Measurements from ENCODE around the gene LCN15. TPM values are rescaled to one million over a fixed set of nuclear protein-coding genes. Genes with fewer than 3 reads are reported as not detected.
A peak's percentile ranks its signal among the peaks of the same experiment; 100 is the strongest.
"Not testable (repeated sequence)": the region's sequence is repeated elsewhere in the genome, so short reads cannot be mapped to it uniquely, and the experiment has no call there.

LCN15 gene
- total and polyA plus RNA-seq, 4 donors, result 0.88 TPM; not detected in 3

- Histone ChIP-seq H3K9me3 (ENCODE audit: control insufficient read depth, low read length) (no peaks in the 10 kb centered on the region), H3K27ac (ENCODE audit: low read depth in 1 of 2, low read length in 2 of 2) (no peak overlapping the region), H3K4me1 (ENCODE audit: control insufficient read depth in 1 of 2, insufficient read depth in 2 of 2, low read length in 2 of 2) (no peaks in the 10 kb centered on the region), H3K36me3 (ENCODE audit: control insufficient read depth in 1 of 2, insufficient read depth in 2 of 2, low read length in 1 of 2) (no peaks in the 10 kb centered on the region), H3K27me3 (ENCODE audit: control insufficient read depth in 1 of 2, insufficient read depth in 2 of 2, low read length in 1 of 2) (no peaks in the 10 kb centered on the region), H3K4me3 (ENCODE audit: low read length in 2 of 2) (no peak overlapping the region)
- WGBS, 2 donors, result 72 to 73% methylated on average over 8 of the region's 8 CpGs
- no peak for DNase-seq
- ATAC-seq (ENCODE audit: low FRiP score), result peak; percentile 16
- intact Hi-C loops (cut with DNase I), result no loop called here
These were observed 50.8 kb downstream of the LCN15 start for GRCh38 chr9:136713550-136713949.

GRCh38 chr9:136712690-136713544 lies 51.4 kb downstream of the LCN15 start:
- no peak overlapping the region for H3K4me3 ChIP-seq (ENCODE audit: low read length in 2 of 2)
- H3K9me3 ChIP-seq (ENCODE audit: control insufficient read depth, low read length), result no peaks in the 10 kb centered on the region
- intact Hi-C loops (cut with DNase I), result no loop called here
- no peak overlapping the region for H3K27ac ChIP-seq (ENCODE audit: low read depth in 1 of 2, low read length in 2 of 2)
- no peaks in the 10 kb centered on the region for H3K36me3 ChIP-seq (ENCODE audit: control insufficient read depth in 1 of 2, insufficient read depth in 2 of 2, low read length in 1 of 2)
- no peak for ATAC-seq (ENCODE audit: low FRiP score)
- DNase-seq, result peak in 1 of 2 donors; percentile 79
- no peaks in the 10 kb centered on the region for H3K4me1 ChIP-seq (ENCODE audit: control insufficient read depth in 1 of 2, insufficient read depth in 2 of 2, low read length in 2 of 2)
- no peaks in the 10 kb centered on the region for H3K27me3 ChIP-seq (ENCODE audit: control insufficient read depth in 1 of 2, insufficient read depth in 2 of 2, low read length in 1 of 2)
- 17 to 22% methylated on average over 48 to 56 of the region's 56 CpGs for WGBS, 2 donors

- intact Hi-C loops (cut with DNase I), result no loop called here
- H3K27ac ChIP-seq (ENCODE audit: low read depth in 1 of 2, low read length in 2 of 2), result no peak within 1 kb of the TSS
- DNase-seq, result no peak
These were observed 52.3 kb downstream of the LCN15 start, which contains the start of gene DIPK1B for GRCh38 chr9:136711751-136712689. Gene DIPK1B, plus strand, starts transcription at chr9:136712572. Its CDS starts 94 bp downstream, at chr9:136712666.

GRCh38 chr9:136711219-136711648 lies 53.1 kb downstream of the LCN15 start:
- ATAC-seq (ENCODE audit: low FRiP score); H3K9me3 ChIP-seq (ENCODE audit: control insufficient read depth, low read length); H3K4me3 ChIP-seq (ENCODE audit: low read length in 2 of 2); H3K4me1 ChIP-seq (ENCODE audit: control insufficient read depth in 1 of 2, insufficient read depth in 2 of 2, low read length in 2 of 2); H3K27ac ChIP-seq (ENCODE audit: low read depth in 1 of 2, low read length in 2 of 2); intact Hi-C loops (cut with DNase I); H3K36me3 ChIP-seq (ENCODE audit: control insufficient read depth in 1 of 2, insufficient read depth in 2 of 2, low read length in 1 of 2); H3K27me3 ChIP-seq (ENCODE audit: control insufficient read depth in 1 of 2, insufficient read depth in 2 of 2, low read length in 1 of 2); DNase-seq: not testable (repeated sequence)
- 14 to 19% methylated on average over 4 of the region's 4 CpGs for WGBS, 2 donors

More at GRCh38 chr9:136711751-136712689, 52.3 kb downstream of the LCN15 start, which contains the start of gene DIPK1B:
- peak; percentile 3 for ATAC-seq (ENCODE audit: low FRiP score)
- Histone ChIP-seq H3K36me3 (ENCODE audit: control insufficient read depth in 1 of 2, insufficient read depth in 2 of 2, low read length in 1 of 2) (no peaks in the 10 kb centered on the region), H3K4me3 (ENCODE audit: low read length in 2 of 2) (no peak within 1 kb of the TSS), H3K4me1 (ENCODE audit: control insufficient read depth in 1 of 2, insufficient read depth in 2 of 2, low read length in 2 of 2) (no peaks in the 10 kb centered on the region), H3K27me3 (ENCODE audit: control insufficient read depth in 1 of 2, insufficient read depth in 2 of 2, low read length in 1 of 2) (no peaks in the 10 kb centered on the region), H3K9me3 (ENCODE audit: control insufficient read depth, low read length) (no peaks in the 10 kb centered on the region)
- 2% methylated on average over 69 to 119 of the region's 119 CpGs for WGBS, 2 donors

GRCh38 chr9:136710543-136710942 lies 53.8 kb downstream of the LCN15 start:
- ATAC-seq (ENCODE audit: low FRiP score), result no peak

More at GRCh38 chr9:136710543-136710942, 53.8 kb downstream of the LCN15 start:
- Histone ChIP-seq H3K27ac (ENCODE audit: low read depth in 1 of 2, low read length in 2 of 2) (no peak overlapping the region), H3K4me1 (ENCODE audit: control insufficient read depth in 1 of 2, insufficient read depth in 2 of 2, low read length in 2 of 2) (no peaks in the 10 kb centered on the region), H3K27me3 (ENCODE audit: control insufficient read depth in 1 of 2, insufficient read depth in 2 of 2, low read length in 1 of 2) (no peaks in the 10 kb centered on the region), H3K36me3 (ENCODE audit: control insufficient read depth in 1 of 2, insufficient read depth in 2 of 2, low read length in 1 of 2) (no peaks in the 10 kb centered on the region), H3K4me3 (ENCODE audit: low read length in 2 of 2) (no peak overlapping the region), H3K9me3 (ENCODE audit: control insufficient read depth, low read length) (no peaks in the 10 kb centered on the region)
- intact Hi-C loops (cut with DNase I), result no loop called here
- 80 to 84% methylated on average over 7 of the region's 7 CpGs for WGBS, 2 donors
- DNase-seq, result no peak

Small RNA genes within 50 kb of the gene (microRNA-seq; reads per million reads assigned to microRNA genes)
- 0 to 3.0 reads per million in 2 donors for gene MIR6722

Other genes starting within 250 kb of the LCN15 start
- gene NOTCH1, start 218.5 kb downstream of the LCN15 start, total RNA-seq, result 10 to 100 TPM; 47.4 to 81.6 TPM
- gene NOTCH1, start 218.5 kb downstream of the LCN15 start, polyA plus RNA-seq, result 1 to 10 TPM; 3.1 to 8.5 TPM
- 100 to 1,000 TPM in 1 of 2 donors, 10 to 100 TPM in 1; 78.6 to 308 TPM for gene EGFL7, start 101.6 kb downstream of the LCN15 start, total RNA-seq
- 10 to 100 TPM; 13.1 to 32.0 TPM for gene EGFL7, start 101.6 kb downstream of the LCN15 start, polyA plus RNA-seq
- gene AGPAT2, start 77.1 kb downstream of the LCN15 start, total RNA-seq, result 10 to 100 TPM; 26.9 to 31.5 TPM
- gene AGPAT2, start 77.1 kb downstream of the LCN15 start, polyA plus RNA-seq, result 10 to 100 TPM; 49.5 to 64.9 TPM
- gene DIPK1B, start 51.9 kb downstream of the LCN15 start, total RNA-seq, result 10 to 100 TPM in 1 of 2 donors, 1 to 10 TPM in 1; 7.3 to 13.6 TPM
- gene DIPK1B, start 51.9 kb downstream of the LCN15 start, polyA plus RNA-seq, result 1 to 10 TPM; 1.1 to 4.8 TPM
- 10 to 100 TPM; 11.4 to 13.4 TPM for gene LCN10, start 21.6 kb downstream of the LCN15 start, total RNA-seq
- gene LCN10, start 21.6 kb downstream of the LCN15 start, polyA plus RNA-seq, result 1 to 10 TPM in 1 of 2 donors, under 1 TPM in 1; 0.25 to 2.1 TPM
- gene LCN6, start 16.0 kb downstream of the LCN15 start, total RNA-seq, result 10 to 100 TPM; 17.4 to 24.2 TPM
- 1 to 10 TPM in 1 of 2 donors, not detected in 1; 2.5 TPM for gene LCN6, start 16.0 kb downstream of the LCN15 start, polyA plus RNA-seq
- not detected for gene LCN8, start 6.3 kb downstream of the LCN15 start, total RNA-seq
- gene LCN8, start 6.3 kb downstream of the LCN15 start, polyA plus RNA-seq, result under 1 TPM in 1 of 2 donors, not detected in 1; 0.10 TPM
- 10 to 100 TPM; 26.6 to 27.0 TPM for gene TMEM141, start 26.8 kb upstream of the LCN15 start, total RNA-seq
- 10 to 100 TPM; 57.0 to 95.8 TPM for gene TMEM141, start 26.8 kb upstream of the LCN15 start, polyA plus RNA-seq
- gene CCDC183, start 31.8 kb upstream of the LCN15 start, total RNA-seq, result under 1 TPM; 0.45 to 0.58 TPM
- under 1 TPM; 0.46 to 0.50 TPM for gene CCDC183, start 31.8 kb upstream of the LCN15 start, polyA plus RNA-seq
- gene RABL6, start 43.4 kb upstream of the LCN15 start, total RNA-seq, result 10 to 100 TPM; 47.2 to 52.0 TPM
- gene RABL6, start 43.4 kb upstream of the LCN15 start, polyA plus RNA-seq, result 10 to 100 TPM; 31.3 to 76.1 TPM
- gene AJM1, start 78.0 kb upstream of the LCN15 start, total RNA-seq, result 1 to 10 TPM; 6.1 to 6.2 TPM
- gene AJM1, start 78.0 kb upstream of the LCN15 start, polyA plus RNA-seq, result 10 to 100 TPM in 1 of 2 donors, under 1 TPM in 1; 0.63 to 26.9 TPM
- gene PHPT1, start 84.9 kb upstream of the LCN15 start, total RNA-seq, result 10 to 100 TPM; 65.6 to 84.1 TPM
- 100 to 1,000 TPM; 129 to 165 TPM for gene PHPT1, start 84.9 kb upstream of the LCN15 start, polyA plus RNA-seq
- gene MAMDC4, start 87.8 kb upstream of the LCN15 start, total RNA-seq, result 1 to 10 TPM; 2.4 to 5.0 TPM
- 10 to 100 TPM in 1 of 2 donors, 1 to 10 TPM in 1; 2.6 to 19.0 TPM for gene MAMDC4, start 87.8 kb upstream of the LCN15 start, polyA plus RNA-seq
- gene EDF1, start 101.8 kb upstream of the LCN15 start, total RNA-seq, result 100 to 1,000 TPM; 193 to 223 TPM
- 100 to 1,000 TPM; 421 to 505 TPM for gene EDF1, start 101.8 kb upstream of the LCN15 start, polyA plus RNA-seq
- gene TRAF2, start 122.0 kb upstream of the LCN15 start, total RNA-seq, result 10 to 100 TPM in 1 of 2 donors, 1 to 10 TPM in 1; 9.1 to 22.1 TPM
- 10 to 100 TPM in 1 of 2 donors, 1 to 10 TPM in 1; 4.8 to 14.0 TPM for gene TRAF2, start 122.0 kb upstream of the LCN15 start, polyA plus RNA-seq
- 100 to 1,000 TPM in 1 of 2 donors, 10 to 100 TPM in 1; 92.5 to 107 TPM for gene FBXW5, start 180.2 kb upstream of the LCN15 start, total RNA-seq
- 100 to 1,000 TPM; 111 to 191 TPM for gene FBXW5, start 180.2 kb upstream of the LCN15 start, polyA plus RNA-seq
- 1 to 10 TPM in 1 of 2 donors, under 1 TPM in 1; 0.90 to 1.1 TPM for gene C8G, start 180.7 kb upstream of the LCN15 start, total RNA-seq
- gene C8G, start 180.7 kb upstream of the LCN15 start, polyA plus RNA-seq, result 1 to 10 TPM; 1.8 to 3.1 TPM
- gene LCN12, start 187.8 kb upstream of the LCN15 start, total RNA-seq, result 1 to 10 TPM in 1 of 2 donors, under 1 TPM in 1; 0.71 to 1.6 TPM
- 1 to 10 TPM in 1 of 2 donors, not detected in 1; 3.3 TPM for gene LCN12, start 187.8 kb upstream of the LCN15 start, polyA plus RNA-seq
- gene PTGDS, start 213.0 kb upstream of the LCN15 start, total RNA-seq, result 100 to 1,000 TPM; 128 to 145 TPM
- gene PTGDS, start 213.0 kb upstream of the LCN15 start, polyA plus RNA-seq, result 10 to 100 TPM; 12.2 to 13.9 TPM
- 1 to 10 TPM in 1 of 2 donors, under 1 TPM in 1; 0.36 to 1.1 TPM for gene LCNL1, start 218.5 kb upstream of the LCN15 start, total RNA-seq
- gene LCNL1, start 218.5 kb upstream of the LCN15 start, polyA plus RNA-seq, result under 1 TPM in 1 of 2 donors, not detected in 1; 0.15 TPM
- gene PAXX, start 227.9 kb upstream of the LCN15 start, total RNA-seq, result 10 to 100 TPM; 27.8 to 42.0 TPM
- gene PAXX, start 227.9 kb upstream of the LCN15 start, polyA plus RNA-seq, result 100 to 1,000 TPM in 1 of 2 donors, 10 to 100 TPM in 1; 39.9 to 192 TPM
- 1 to 10 TPM; 3.8 to 7.0 TPM for gene CLIC3, start 232.1 kb upstream of the LCN15 start, total RNA-seq
- 1 to 10 TPM; 1.6 to 6.7 TPM for gene CLIC3, start 232.1 kb upstream of the LCN15 start, polyA plus RNA-seq